Measurements from ENCODE around the gene FOXP1. TPM values are rescaled to one million over a fixed set of nuclear protein-coding genes. Genes with fewer than 3 reads are reported as not detected.

FOXP1 gene
- total RNA-seq, 2 donors from 2014 or later: 41.7 to 94.3 TPM

DNA sequence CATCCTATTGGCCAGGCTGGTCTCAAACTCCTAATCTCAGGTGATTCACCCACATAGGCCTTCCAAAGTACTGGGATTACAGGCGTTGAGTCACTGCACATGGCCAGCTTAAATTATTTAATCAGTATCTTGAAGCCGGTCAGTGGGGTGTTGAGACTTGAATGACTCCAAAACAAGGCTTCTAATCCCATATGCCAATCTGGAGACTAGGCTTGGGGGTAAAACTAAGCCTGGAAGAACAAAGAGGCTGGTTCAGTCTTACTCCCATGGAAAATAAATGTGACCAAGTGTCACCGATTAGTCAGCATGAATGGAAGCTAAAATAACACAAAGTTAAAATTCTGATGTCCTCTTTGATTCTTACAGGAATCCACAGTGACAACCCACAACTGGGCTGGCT is 509.1 kb downstream of the FOXP1 start:
- Histone ChIP-seq H3K9me3 (ENCODE audit: control insufficient read depth, low read length) (no peaks in the 10 kb centered on the region), H3K4me1 (ENCODE audit: control insufficient read depth, insufficient read depth, low read length) (peaks cover 4% of the 10 kb centered on the region), H3K9ac (ENCODE audit: extremely low read depth, low read length, poor library complexity, severe bottlenecking) (no peak overlapping the region), H3K4me3 (ENCODE audit: low read length) (no peak overlapping the region), H3K36me3 (ENCODE audit: control insufficient read depth, insufficient read depth, low read length) (no peaks in the 10 kb centered on the region), H3K27me3 (ENCODE audit: control insufficient read depth, insufficient read depth, low read length, poor library complexity, severe bottlenecking) (no peaks in the 10 kb centered on the region), H3K27ac (ENCODE audit: low read depth, low read length) (no peak overlapping the region)
- Mint-ChIP-seq H3K27me3 (ENCODE audit: insufficient read depth) (no peaks in the 10 kb centered on the region), H3K4me3 (no peak overlapping the region), H3K4me1 (peaks cover 31% of the 10 kb centered on the region), H3K9me3 (no peaks in the 10 kb centered on the region), H3K27ac (no peak overlapping the region), H3K36me3 (ENCODE audit: low read depth) (peaks cover 3% of the 10 kb centered on the region)
- DNase-seq: no peak
- 88 to 96% methylated on average over 3 of the region's 3 CpGs for WGBS, 2 experiments (ENCODE audit: insufficient coverage in 1 of 2, insufficient read length in 1 of 2)
- TF ChIP-seq, protein P1, sequence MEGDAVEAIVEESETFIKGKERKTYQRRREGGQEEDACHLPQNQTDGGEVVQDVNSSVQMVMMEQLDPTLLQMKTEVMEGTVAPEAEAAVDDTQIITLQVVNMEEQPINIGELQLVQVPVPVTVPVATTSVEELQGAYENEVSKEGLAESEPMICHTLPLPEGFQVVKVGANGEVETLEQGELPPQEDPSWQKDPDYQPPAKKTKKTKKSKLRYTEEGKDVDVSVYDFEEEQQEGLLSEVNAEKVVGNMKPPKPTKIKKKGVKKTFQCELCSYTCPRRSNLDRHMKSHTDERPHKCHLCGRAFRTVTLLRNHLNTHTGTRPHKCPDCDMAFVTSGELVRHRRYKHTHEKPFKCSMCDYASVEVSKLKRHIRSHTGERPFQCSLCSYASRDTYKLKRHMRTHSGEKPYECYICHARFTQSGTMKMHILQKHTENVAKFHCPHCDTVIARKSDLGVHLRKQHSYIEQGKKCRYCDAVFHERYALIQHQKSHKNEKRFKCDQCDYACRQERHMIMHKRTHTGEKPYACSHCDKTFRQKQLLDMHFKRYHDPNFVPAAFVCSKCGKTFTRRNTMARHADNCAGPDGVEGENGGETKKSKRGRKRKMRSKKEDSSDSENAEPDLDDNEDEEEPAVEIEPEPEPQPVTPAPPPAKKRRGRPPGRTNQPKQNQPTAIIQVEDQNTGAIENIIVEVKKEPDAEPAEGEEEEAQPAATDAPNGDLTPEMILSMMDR (conservative IDR thresholded peaks at IDR 0.05): no peak

DNA sequence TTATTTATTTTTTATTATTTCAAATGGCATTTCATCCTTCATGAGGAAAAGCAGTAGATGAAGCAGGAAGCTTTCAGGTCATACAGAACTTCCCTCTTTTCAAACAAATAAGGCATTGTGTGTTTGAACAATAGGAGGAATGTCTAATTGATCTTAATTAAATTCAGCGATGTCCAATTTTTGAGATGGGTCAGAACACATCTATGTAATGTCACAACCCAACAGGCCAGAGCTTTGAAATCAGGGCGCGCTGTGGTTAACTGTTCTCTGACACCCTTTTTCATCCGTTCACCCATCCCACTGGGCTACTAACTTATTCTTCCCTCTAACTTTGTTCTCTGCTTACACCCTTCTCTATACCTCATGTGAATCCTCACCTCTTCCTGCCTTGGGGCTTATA is 510.5 kb downstream of the FOXP1 start:
- Mint-ChIP-seq H3K4me3 (no peak overlapping the region), H3K27ac (no peak overlapping the region), H3K27me3 (ENCODE audit: insufficient read depth) (no peaks in the 10 kb centered on the region), H3K9me3 (no peaks in the 10 kb centered on the region), H3K4me1 (peaks cover 35% of the 10 kb centered on the region), H3K36me3 (ENCODE audit: low read depth) (peaks cover 3% of the 10 kb centered on the region)
- DNase-seq: no peak
- TF ChIP-seq, protein P1 (conservative IDR thresholded peaks at IDR 0.05): no peak
- WGBS, 2 experiments (ENCODE audit: insufficient coverage in 1 of 2, insufficient read length in 1 of 2): 93 to 96% methylated on average over 4 of the region's 4 CpGs
- Histone ChIP-seq H3K9ac (ENCODE audit: extremely low read depth, low read length, poor library complexity, severe bottlenecking) (no peak overlapping the region), H3K27me3 (ENCODE audit: control insufficient read depth, insufficient read depth, low read length, poor library complexity, severe bottlenecking) (no peaks in the 10 kb centered on the region), H3K36me3 (ENCODE audit: control insufficient read depth, insufficient read depth, low read length) (no peaks in the 10 kb centered on the region), H3K4me1 (ENCODE audit: control insufficient read depth, insufficient read depth, low read length) (peaks cover 4% of the 10 kb centered on the region), H3K9me3 (ENCODE audit: control insufficient read depth, low read length) (no peaks in the 10 kb centered on the region), H3K27ac (ENCODE audit: low read depth, low read length) (no peak overlapping the region), H3K4me3 (ENCODE audit: low read length) (no peak overlapping the region)

DNA sequence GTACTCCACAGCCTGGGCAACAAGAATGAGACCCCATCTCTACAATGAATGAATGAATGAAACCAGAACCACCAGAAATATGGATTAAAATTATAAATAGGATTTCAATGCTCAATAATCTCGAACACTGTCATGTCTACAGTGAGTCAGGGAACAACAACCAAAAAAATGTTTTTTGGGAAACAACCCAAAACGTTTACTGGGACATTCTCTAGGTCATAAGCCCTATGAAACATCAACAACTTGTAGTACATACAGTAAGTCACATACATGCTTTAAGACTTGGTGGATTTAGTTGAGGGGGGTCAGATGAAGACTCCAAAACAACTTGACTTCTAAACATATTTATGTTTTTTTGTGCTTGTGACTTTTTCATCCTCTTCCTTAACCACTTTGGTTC is 511.2 kb downstream of the FOXP1 start:
- H3K4me3 ChIP-seq (ENCODE audit: low read length): no peak overlapping the region
- 91 to 100% methylated on average over 1 to 2 of the region's 2 CpGs for WGBS, 2 experiments (ENCODE audit: insufficient coverage in 1 of 2, insufficient read length in 1 of 2)
- no peak overlapping the region for H3K9ac ChIP-seq (ENCODE audit: extremely low read depth, low read length, poor library complexity, severe bottlenecking)
- H3K27ac ChIP-seq (ENCODE audit: low read depth, low read length): no peak overlapping the region
- H3K9me3 Mint-ChIP-seq: no peaks in the 10 kb centered on the region
- H3K27ac Mint-ChIP-seq: no peak overlapping the region
- TF ChIP-seq, protein P1 (conservative IDR thresholded peaks at IDR 0.05): no peak
- no peaks in the 10 kb centered on the region for H3K36me3 ChIP-seq (ENCODE audit: control insufficient read depth, insufficient read depth, low read length)
- no peaks in the 10 kb centered on the region for H3K27me3 Mint-ChIP-seq (ENCODE audit: insufficient read depth)
- peaks cover 3% of the 10 kb centered on the region for H3K36me3 Mint-ChIP-seq (ENCODE audit: low read depth)
- DNase-seq: no peak
- H3K4me3 Mint-ChIP-seq: no peak overlapping the region
- H3K27me3 ChIP-seq (ENCODE audit: control insufficient read depth, insufficient read depth, low read length, poor library complexity, severe bottlenecking): no peaks in the 10 kb centered on the region
- no peaks in the 10 kb centered on the region for H3K9me3 ChIP-seq (ENCODE audit: control insufficient read depth, low read length)
- peaks cover 36% of the 10 kb centered on the region for H3K4me1 Mint-ChIP-seq
- peaks cover 4% of the 10 kb centered on the region for H3K4me1 ChIP-seq (ENCODE audit: control insufficient read depth, insufficient read depth, low read length)
